GM12891 (cell line): Measurements from ENCODE around the gene RANBP10.
A peak's percentile ranks its signal among the peaks of the same experiment; 100 is the strongest.

ENCODE experiments used
- DNase-seq: peaks from one replicate; pipeline ENCODE4 v3.0.0; 2011; ENCODE audit warnings: low spot score; ENCODE audit not compliant: insufficient read length
- FAIRE-seq: peaks from 2 replicates; lab custom pipeline; 2011; peaks lifted over from hg19 to GRCh38; lab: Jason Lieb, UNC
- PAX5 ChIP-seq: IDR thresholded peaks from 2 replicates; pipeline ENCODE4 v1.6.1; 2011; ENCODE audit warnings: low read length, moderate library complexity, mild to moderate bottlenecking; ENCODE audit not compliant: insufficient read depth, severe bottlenecking
- POLR2A ChIP-seq: IDR thresholded peaks from 2 replicates; pipeline ENCODE4 v1.6.1; 2011; ENCODE audit warnings: low read depth, low read length, control low read depth
- POLR2AphosphoS5 ChIP-seq: IDR thresholded peaks from 2 replicates; pipeline ENCODE4 v1.6.1; 2011; ENCODE audit warnings: low read depth, low read length, control low read depth
- POU2F2 ChIP-seq: IDR thresholded peaks from 2 replicates; pipeline ENCODE4 v1.6.1; 2011; ENCODE audit warnings: low read depth, mild to moderate bottlenecking, control low read depth, low read length, moderate library complexity
- SPI1 ChIP-seq: IDR thresholded peaks from 2 replicates; pipeline ENCODE4 v1.6.1; 2011; ENCODE audit warnings: low read depth, low read length, control low read depth
- TAF1 ChIP-seq: IDR thresholded peaks from 2 replicates; pipeline ENCODE4 v1.6.1; 2011; ENCODE audit warnings: low read depth, low read length, control low read depth

RANBP10 gene

GRCh38 chr16:67723151-67723910, 83.0 kb downstream of the RANBP10 start:
- no peak for DNase-seq
- no peak for FAIRE-seq
- no peak for TF ChIP-seq TAF1
- TF ChIP-seq PAX5: no peak
- no peak for TF ChIP-seq POLR2AphosphoS5
- TF ChIP-seq POU2F2: no peak
- no peak for TF ChIP-seq POLR2A
- no peak for TF ChIP-seq SPI1

DNA sequence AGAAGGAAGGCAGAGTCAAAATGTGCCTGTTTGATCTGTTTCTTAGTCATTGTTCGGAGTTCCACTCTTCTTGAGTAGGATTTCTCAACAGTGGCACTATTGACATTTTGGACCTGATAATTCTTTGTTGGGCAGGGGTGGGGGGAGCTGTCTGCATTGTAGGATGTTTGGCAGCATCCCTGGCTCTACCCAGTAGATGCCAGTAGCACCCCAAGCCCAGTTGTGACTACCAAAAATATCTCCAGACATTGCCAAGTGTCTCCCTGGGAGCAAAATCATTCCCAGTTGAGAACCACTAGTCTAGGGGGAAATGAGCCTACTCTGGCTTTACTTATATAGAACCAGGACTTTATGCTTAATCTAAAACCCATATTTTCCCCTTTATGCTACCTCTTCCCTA, 86.1 kb downstream of the RANBP10 start:
- FAIRE-seq (no peak), DNase-seq (no peak)
- TF ChIP-seq POLR2AphosphoS5: 0 out of 2 replicates have a peak, but pooled peaks have one; percentile 0
- no peak for TF ChIP-seq POU2F2
- no peak for TF ChIP-seq TAF1
- no peak for TF ChIP-seq PAX5
- no peak for TF ChIP-seq POLR2A
- TF ChIP-seq SPI1: no peak

DNA sequence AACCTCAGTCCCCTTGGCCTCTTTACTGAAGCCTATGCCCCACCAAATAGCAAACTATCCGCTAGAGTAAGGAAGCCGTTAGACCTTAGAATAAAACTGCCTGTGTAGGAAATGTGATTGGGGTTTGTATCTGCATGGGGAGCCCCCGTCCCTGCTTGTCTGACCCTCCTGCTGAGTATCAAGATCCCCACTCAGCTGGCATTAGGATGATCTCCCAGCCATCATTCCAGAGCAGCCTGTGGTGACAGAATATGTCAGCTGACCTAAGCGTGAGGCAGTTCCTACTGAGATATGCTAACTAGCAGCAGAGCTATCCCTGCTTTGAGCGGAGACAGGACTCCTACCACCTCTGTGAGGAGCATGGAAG, 86.6 kb downstream of the RANBP10 start:
- FAIRE-seq (no peak), DNase-seq (no peak)
- no peak for TF ChIP-seq POLR2A
- TF ChIP-seq SPI1: no peak
- TF ChIP-seq POLR2AphosphoS5: no peak
- TF ChIP-seq POU2F2: no peak
- no peak for TF ChIP-seq PAX5
- no peak for TF ChIP-seq TAF1

DNA sequence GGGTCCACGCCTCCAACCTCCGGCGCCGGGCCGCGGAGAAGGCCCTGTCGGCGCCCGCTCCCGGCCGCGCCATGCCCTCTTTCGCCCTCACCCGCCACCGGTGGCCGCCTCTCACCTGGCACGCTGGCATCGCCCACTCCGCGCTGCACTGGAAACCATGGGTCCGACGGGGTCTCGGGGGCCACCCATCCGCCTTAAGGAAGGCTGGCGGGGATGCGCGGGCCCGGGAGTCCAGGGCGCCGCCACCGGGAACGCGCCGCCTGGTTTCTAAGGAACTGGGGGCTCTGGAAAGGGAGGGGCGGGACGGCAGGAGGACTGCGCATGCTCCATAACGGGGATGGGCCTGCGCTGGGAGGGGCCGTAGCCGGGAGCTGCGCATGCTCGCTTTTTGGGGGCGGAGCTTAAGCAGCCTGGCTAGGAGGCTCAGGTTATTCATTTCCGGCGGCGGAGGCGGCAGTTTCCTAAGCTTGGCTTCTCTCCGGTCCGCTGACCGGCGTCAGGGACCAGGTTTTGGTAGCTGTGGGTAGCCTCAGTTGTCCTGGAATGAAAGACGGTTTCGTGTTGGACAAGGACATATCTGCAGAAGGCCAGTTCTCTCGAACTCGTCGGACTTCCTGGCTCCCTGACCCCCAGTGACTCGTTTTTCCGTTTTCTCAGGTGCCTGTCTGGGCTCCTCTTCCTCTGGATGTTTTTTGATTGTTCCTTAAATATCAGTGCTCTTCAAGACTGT, 87.1 kb downstream of the RANBP10 start, which contains the start of gene GFOD2:
GFOD2 (minus strand) TSS at position 269 of the 730 bp plus-strand sequence. CDS start 33,601 bp downstream, outside the sequence.
- TF ChIP-seq TAF1 (peak; percentile 85), SPI1 (0 out of 2 replicates have a peak, but pooled peaks have one; percentile 21), POLR2A (peak; percentile 91), PAX5 (no peak), POU2F2 (peak; percentile 89; the same call in 1 of the 2 replicates), POLR2AphosphoS5 (peak; percentile 87)
- DNase-seq: peak; percentile 98
- peak; percentile 93 for FAIRE-seq

DNA sequence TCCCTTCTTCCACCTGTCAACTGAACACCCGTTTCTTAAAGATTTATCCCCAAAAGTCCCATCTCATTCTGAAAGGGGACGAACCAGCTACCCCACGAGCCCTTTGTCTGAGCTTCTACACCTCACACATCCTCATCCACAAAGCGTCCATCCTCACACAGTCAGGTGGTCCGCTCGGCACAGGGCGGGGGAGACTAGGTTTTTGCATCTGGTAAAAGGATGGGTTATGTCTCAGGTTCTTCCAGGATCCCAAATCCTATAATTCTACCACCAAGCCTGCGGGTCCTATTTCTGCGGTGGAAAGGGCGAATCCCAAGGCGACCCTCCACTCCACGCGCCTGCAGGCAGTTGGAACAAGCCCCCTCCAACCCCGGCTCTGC, 87.7 kb downstream of the RANBP10 start:
- FAIRE-seq: peak; percentile 9
- no peak for TF ChIP-seq PAX5
- no peak for TF ChIP-seq POLR2A
- 0 out of 2 replicates have a peak, but pooled peaks have one; percentile 12 for TF ChIP-seq POU2F2
- TF ChIP-seq SPI1: no peak
- no peak for TF ChIP-seq POLR2AphosphoS5
- DNase-seq: no peak

DNA sequence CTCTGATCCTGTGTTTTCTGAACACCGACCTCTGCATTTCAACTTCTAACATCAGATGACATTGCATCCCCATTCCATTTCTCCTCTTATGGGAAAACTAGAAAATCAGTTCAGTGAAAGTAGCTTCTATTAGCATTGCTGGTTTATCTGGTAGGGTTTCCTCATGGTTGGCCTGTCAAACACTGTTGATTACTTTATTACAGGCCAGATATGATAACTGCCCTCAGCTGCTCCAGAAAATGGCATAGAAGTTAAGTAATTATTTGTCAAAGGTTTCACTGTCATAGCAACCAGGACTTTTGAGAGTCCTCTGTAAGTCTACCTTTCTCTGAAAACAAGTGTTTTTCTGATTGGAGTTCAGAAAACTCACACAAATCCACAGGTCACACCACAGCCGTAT, 90.3 kb downstream of the RANBP10 start:
- DNase-seq (no peak), FAIRE-seq (no peak)
- no peak for TF ChIP-seq TAF1
- no peak for TF ChIP-seq POU2F2
- TF ChIP-seq SPI1: no peak

GRCh38 chr16:67714522-67714921, 91.8 kb downstream of the RANBP10 start:
- FAIRE-seq: no peak
- TF ChIP-seq POLR2AphosphoS5: no peak
- TF ChIP-seq SPI1: peak; percentile 71
- DNase-seq: no peak

DNA sequence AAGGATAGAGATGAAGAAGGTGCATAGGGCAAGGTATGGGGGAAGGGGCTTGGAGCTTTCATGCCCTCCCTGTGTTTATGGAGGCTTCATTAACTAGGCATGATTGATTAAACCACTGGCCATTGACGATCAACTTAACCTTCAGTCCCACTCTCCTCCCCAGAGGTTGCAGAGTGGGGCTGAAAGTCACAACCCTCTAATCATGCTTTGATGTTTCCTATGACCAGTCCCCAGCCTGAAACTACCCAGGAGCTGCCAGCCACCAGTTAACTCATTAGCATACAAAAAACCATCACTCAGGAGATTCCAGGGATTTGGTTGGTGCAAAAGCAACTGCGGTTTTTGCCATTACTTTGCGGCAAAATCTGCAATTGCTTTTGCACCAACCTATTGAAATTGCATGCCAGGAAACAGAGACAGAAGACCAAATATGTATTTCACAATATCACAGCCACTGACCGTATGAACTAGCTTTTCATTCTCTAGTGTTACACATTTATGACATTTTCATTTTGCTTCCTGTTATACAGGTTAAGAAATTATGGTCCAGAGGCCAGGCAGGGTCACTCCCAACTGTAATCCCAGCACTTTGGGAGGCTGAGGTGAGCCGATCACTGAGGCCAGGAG, 92.6 kb downstream of the RANBP10 start:
- TF ChIP-seq POLR2A (no peak), POLR2AphosphoS5 (no peak), PAX5 (no peak), TAF1 (no peak), POU2F2 (no peak), SPI1 (no peak)
- DNase-seq (no peak), FAIRE-seq (no peak)

- TF ChIP-seq TAF1 (no peak), SPI1 (no peak), POLR2AphosphoS5 (no peak), POLR2A (no peak), POU2F2 (no peak), PAX5 (no peak)
- FAIRE-seq: no peak
- DNase-seq: no peak
Measured at GRCh38 chr16:67710607-67711006, 95.8 kb downstream of the RANBP10 start.
